ENCODE measurements around the gene CYP2R1.
"Not testable (repeated sequence)": the region's sequence is repeated elsewhere in the genome, so short reads cannot be mapped to it uniquely, and the experiment has no call there.

The CYP2R1 gene

GRCh38 chr11:14881576-14882193 is 10.3 kb downstream of the CYP2R1 start:
- Histone ChIP-seq H3K27me3 (no peaks in the 10 kb centered on the region), H3K4me1 (ENCODE audit: control insufficient read depth in 1 of 2, insufficient read depth in 1 of 2, low read depth in 1 of 2, low read length in 1 of 2) (peaks cover 0 to 3% of the 10 kb centered on the region in 2 experiments), H3K27ac (no peak overlapping the region), H3K36me3 (peaks cover 12% of the 10 kb centered on the region), H3K9me3 (no peaks in the 10 kb centered on the region), H3K4me3 (ENCODE audit: low read depth in 1 of 2, low read length in 1 of 2) (no peak overlapping the region)
- no peak for TF ChIP-seq CTCF (IDR thresholded peaks at IDR 0.05)

DNA sequence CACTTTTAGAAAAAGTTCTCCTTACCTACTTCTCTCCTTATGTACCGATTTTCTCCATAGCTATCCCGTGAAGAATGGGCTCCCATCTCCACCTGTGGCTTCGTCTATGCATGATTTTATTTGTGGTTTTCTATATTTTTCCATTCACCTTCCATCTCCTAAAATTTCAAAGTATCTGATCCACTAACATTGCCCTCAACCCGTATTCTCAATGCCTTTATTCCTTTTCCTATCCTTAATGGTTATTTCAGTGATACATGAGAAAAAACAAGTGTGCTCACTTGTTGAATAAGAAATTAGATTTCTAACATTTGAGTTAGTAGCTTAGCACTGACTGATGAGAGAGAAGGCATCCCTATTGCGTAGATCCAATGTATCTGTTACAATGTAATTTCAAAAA is 16.9 kb downstream of the CYP2R1 start:
- Histone ChIP-seq H3K36me3 (peaks cover 34% of the 10 kb centered on the region), H3K4me1 (ENCODE audit: control insufficient read depth in 1 of 2, insufficient read depth in 1 of 2, low read depth in 1 of 2, low read length in 1 of 2) (peaks cover 0 to 3% of the 10 kb centered on the region in 2 experiments), H3K27me3 (no peaks in the 10 kb centered on the region), H3K4me3 (ENCODE audit: low read depth in 1 of 2, low read length in 1 of 2) (no peak overlapping the region), H3K9me3 (no peaks in the 10 kb centered on the region), H3K27ac (no peak overlapping the region)
- TF ChIP-seq CTCF (IDR thresholded peaks at IDR 0.05) = no peak

GRCh38 chr11:14873632-14874031 is 18.4 kb downstream of the CYP2R1 start:
- no peak overlapping the region for H3K4me3 ChIP-seq (ENCODE audit: low read depth in 1 of 2, low read length in 1 of 2)
- H3K27ac ChIP-seq = no peak overlapping the region
- H3K9me3 ChIP-seq = no peaks in the 10 kb centered on the region
- TF ChIP-seq CTCF (IDR thresholded peaks at IDR 0.05) = no peak
- peaks cover 48% of the 10 kb centered on the region for H3K36me3 ChIP-seq
- H3K27me3 ChIP-seq = no peaks in the 10 kb centered on the region
- H3K4me1 ChIP-seq (ENCODE audit: control insufficient read depth in 1 of 2, insufficient read depth in 1 of 2, low read depth in 1 of 2, low read length in 1 of 2) = peaks cover 0 to 3% of the 10 kb centered on the region in 2 experiments

DNA sequence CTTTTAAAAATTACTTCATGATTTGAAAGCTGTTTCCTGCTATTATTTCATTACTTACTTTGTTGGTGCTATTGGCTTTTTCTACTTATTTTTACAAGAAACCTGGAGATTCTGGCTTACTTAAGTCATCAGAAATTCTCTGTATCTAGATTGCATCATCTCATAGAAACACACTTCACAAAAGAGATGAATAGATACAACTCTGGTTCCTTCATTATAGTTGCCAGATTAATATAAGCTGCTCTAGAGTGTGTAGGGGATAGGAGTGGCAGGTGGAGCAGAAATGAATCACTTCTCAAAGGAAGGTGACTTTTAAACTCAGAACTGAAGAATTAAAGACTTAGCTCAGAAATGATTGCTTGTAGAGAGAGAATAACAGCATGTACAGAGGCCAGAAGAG is 20.0 kb downstream of the CYP2R1 start:
- no peak for TF ChIP-seq CTCF (IDR thresholded peaks at IDR 0.05)
- peaks cover 52% of the 10 kb centered on the region for H3K36me3 ChIP-seq
- H3K27ac ChIP-seq = no peak overlapping the region
- H3K9me3 ChIP-seq = no peaks in the 10 kb centered on the region
- H3K4me3 ChIP-seq (ENCODE audit: low read depth in 1 of 2, low read length in 1 of 2) = no peak overlapping the region
- no peaks in the 10 kb centered on the region for H3K4me1 ChIP-seq (ENCODE audit: control insufficient read depth in 1 of 2, insufficient read depth in 1 of 2, low read depth in 1 of 2, low read length in 1 of 2)
- no peaks in the 10 kb centered on the region for H3K27me3 ChIP-seq

GRCh38 chr11:14863775-14864174 is 28.3 kb downstream of the CYP2R1 start:
- H3K36me3 ChIP-seq = peaks cover 47% of the 10 kb centered on the region

DNA sequence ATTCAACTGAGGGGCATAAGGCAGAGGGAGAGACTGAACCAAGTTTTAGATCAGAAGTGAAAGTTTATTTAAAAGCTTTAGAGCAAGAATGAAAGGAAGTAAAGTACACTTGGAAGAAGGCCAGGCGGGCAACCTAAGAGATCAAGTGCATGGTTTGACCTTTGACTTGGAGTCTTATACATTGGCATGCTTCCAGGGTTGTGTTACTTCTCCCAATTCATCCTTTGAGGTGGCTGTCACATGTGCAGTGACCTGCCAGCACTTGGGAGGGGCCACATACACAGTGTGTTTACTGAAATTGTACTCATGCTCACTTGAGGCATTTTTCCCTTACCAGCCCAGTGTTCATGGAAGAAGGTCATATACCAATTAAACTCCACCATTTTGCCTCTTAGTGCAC is 30.4 kb downstream of the CYP2R1 start:
- no peaks in the 10 kb centered on the region for H3K9me3 ChIP-seq
- TF ChIP-seq CTCF (IDR thresholded peaks at IDR 0.05) = no peak
- no peaks in the 10 kb centered on the region for H3K4me1 ChIP-seq (ENCODE audit: control insufficient read depth in 1 of 2, insufficient read depth in 1 of 2, low read depth in 1 of 2, low read length in 1 of 2)
- no peak overlapping the region for H3K4me3 ChIP-seq (ENCODE audit: low read depth in 1 of 2, low read length in 1 of 2)
- H3K36me3 ChIP-seq = peaks cover 32% of the 10 kb centered on the region
- H3K27me3 ChIP-seq = no peaks in the 10 kb centered on the region
- no peak overlapping the region for H3K27ac ChIP-seq

More at GRCh38 chr11:14863775-14864174, 28.3 kb downstream of the CYP2R1 start:
- H3K9me3 ChIP-seq; H3K27me3 ChIP-seq; H3K4me1 ChIP-seq (ENCODE audit: control insufficient read depth in 1 of 2, insufficient read depth in 1 of 2, low read depth in 1 of 2, low read length in 1 of 2); H3K27ac ChIP-seq; H3K4me3 ChIP-seq (ENCODE audit: low read depth in 1 of 2, low read length in 1 of 2): not testable (repeated sequence)

Data from neutrophil (primary cell).